ENCODE results near the gene MVK.

The MVK gene

GRCh38 chr12:109612975-109613502 lies 39.4 kb downstream of the MVK start:
- DNase-seq: no peak

- DNase-seq: no peak
Measured at GRCh38 chr12:109613649-109614455, 40.3 kb downstream of the MVK start.

- no peak for DNase-seq
Measured at GRCh38 chr12:109615556-109616229, 42.1 kb downstream of the MVK start.

- peak; percentile 49 for DNase-seq
Measured at GRCh38 chr12:109617491-109617890, 43.9 kb downstream of the MVK start.

- DNase-seq: no peak
Measured at GRCh38 chr12:109618082-109618481, 44.5 kb downstream of the MVK start.

GRCh38 chr12:109619002-109619604 lies 45.5 kb downstream of the MVK start:
- DNase-seq: no peak

GRCh38 chr12:109621211-109621694 lies 47.7 kb downstream of the MVK start:
- no peak for DNase-seq

GRCh38 chr12:109621901-109622364 lies 48.3 kb downstream of the MVK start:
- DNase-seq: peak; percentile 69

GRCh38 chr12:109624467-109624866 lies 50.9 kb downstream of the MVK start:
- DNase-seq: no peak

GRCh38 chr12:109625131-109625559 lies 51.6 kb downstream of the MVK start:
- DNase-seq: no peak

- DNase-seq: no peak
Measured at GRCh38 chr12:109625749-109626377, 52.3 kb downstream of the MVK start.

- DNase-seq: no peak
Measured at GRCh38 chr12:109626378-109627115, 53.0 kb downstream of the MVK start.

- no peak for DNase-seq
Measured at GRCh38 chr12:109627633-109628032, 54.0 kb downstream of the MVK start.

GRCh38 chr12:109630107-109630506 lies 56.5 kb downstream of the MVK start:
- DNase-seq: no peak

- DNase-seq: no peak
Measured at GRCh38 chr12:109630815-109631214, 57.2 kb downstream of the MVK start.

GRCh38 chr12:109631302-109631701 lies 57.7 kb downstream of the MVK start:
- no peak for DNase-seq

- no peak for DNase-seq
Measured at GRCh38 chr12:109631751-109632150, 58.2 kb downstream of the MVK start.

- DNase-seq: no peak
Measured at GRCh38 chr12:109632342-109632741, 58.7 kb downstream of the MVK start.

GRCh38 chr12:109635717-109636116 lies 62.1 kb downstream of the MVK start:
- DNase-seq: no peak

GRCh38 chr12:109637348-109637747 lies 63.8 kb downstream of the MVK start:
- DNase-seq: no peak

- no peak for DNase-seq
Measured at GRCh38 chr12:109637996-109638395, 64.4 kb downstream of the MVK start.

- no peak for DNase-seq
Measured at GRCh38 chr12:109638735-109639134, 65.1 kb downstream of the MVK start.
